ENCODE measurements around the gene VTCN1.

DNA sequence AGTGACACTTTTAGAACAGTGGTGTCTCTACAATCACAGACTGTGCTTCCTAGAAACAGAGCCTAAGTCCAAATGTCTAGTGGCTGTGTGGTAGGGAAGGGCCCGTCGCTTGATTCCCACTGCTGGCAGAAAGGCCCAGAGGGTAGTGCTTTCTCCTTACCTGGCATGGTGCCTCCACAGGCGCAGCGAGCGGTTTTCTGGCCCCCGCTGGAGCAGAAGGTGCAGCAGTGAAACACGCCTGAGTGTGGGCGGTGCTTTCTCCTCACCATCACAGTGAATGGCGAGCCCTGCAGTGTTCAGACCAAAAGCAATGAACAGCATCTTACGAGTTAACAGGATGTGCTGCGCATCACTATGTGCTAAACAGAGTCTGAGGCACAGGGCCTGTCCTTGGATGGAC is 97.5 kb downstream of the VTCN1 start:
- TF ChIP-seq, protein P1, sequence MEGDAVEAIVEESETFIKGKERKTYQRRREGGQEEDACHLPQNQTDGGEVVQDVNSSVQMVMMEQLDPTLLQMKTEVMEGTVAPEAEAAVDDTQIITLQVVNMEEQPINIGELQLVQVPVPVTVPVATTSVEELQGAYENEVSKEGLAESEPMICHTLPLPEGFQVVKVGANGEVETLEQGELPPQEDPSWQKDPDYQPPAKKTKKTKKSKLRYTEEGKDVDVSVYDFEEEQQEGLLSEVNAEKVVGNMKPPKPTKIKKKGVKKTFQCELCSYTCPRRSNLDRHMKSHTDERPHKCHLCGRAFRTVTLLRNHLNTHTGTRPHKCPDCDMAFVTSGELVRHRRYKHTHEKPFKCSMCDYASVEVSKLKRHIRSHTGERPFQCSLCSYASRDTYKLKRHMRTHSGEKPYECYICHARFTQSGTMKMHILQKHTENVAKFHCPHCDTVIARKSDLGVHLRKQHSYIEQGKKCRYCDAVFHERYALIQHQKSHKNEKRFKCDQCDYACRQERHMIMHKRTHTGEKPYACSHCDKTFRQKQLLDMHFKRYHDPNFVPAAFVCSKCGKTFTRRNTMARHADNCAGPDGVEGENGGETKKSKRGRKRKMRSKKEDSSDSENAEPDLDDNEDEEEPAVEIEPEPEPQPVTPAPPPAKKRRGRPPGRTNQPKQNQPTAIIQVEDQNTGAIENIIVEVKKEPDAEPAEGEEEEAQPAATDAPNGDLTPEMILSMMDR (IDR thresholded peaks at IDR 0.05): no peak
- TF ChIP-seq EP300 (IDR thresholded peaks at IDR 0.05) (no peak), POLR2A (IDR thresholded peaks at IDR 0.05) (no peak)
